DMS 273 (cell line): Measurements from ENCODE around the gene CTTNBP2NL.
A peak's percentile ranks its signal among the peaks of the same experiment; 100 is the strongest.
"Not testable (repeated sequence)": the region's sequence is repeated elsewhere in the genome, so short reads cannot be mapped to it uniquely, and the experiment has no call there.

Experiments
- DNase-seq: peaks from one replicate; lab custom pipeline; 2025; ENCODE audit not compliant: unreplicated experiment; lab: John Stamatoyannopoulos, UW

The CTTNBP2NL gene

DNA sequence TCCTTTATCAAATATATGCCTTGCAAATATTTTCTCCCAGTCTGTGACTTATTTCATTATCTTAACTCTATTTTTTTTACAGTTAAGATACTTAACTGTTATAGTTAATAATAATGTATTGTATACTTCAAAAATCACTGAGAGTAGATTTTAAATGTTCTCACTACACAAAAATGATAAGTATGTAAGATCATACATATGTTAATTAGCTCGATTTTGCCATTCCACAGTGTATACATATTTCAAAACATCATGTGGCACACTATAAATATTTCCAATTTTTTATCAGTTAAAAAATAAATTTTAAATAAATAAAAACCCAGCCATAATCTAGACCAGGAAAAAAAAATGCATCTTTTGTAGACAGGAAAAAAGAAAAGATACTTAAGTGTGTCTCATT lies 27.2 kb downstream of the CTTNBP2NL start:
- no peak for DNase-seq

DNA sequence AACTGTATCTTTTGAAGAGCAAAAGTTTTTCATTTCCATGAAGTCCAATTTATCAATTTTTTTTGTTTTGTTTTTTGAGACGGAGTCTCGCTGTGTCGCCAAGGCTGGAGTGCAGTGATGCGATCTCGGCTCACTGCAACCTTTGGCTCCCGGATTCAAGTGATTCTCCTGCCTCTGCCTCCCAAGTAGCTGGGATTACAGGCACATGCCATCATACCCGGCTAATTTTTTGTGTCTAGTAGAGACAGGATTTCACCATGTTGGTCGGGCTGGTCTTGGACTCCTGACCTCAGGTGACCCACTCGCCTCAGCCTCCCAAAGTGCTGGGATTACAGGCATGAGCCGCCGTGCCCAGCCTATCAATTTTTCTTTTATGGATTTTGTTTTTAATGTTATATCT lies 27.7 kb downstream of the CTTNBP2NL start:
- not testable (repeated sequence) for DNase-seq

DNA sequence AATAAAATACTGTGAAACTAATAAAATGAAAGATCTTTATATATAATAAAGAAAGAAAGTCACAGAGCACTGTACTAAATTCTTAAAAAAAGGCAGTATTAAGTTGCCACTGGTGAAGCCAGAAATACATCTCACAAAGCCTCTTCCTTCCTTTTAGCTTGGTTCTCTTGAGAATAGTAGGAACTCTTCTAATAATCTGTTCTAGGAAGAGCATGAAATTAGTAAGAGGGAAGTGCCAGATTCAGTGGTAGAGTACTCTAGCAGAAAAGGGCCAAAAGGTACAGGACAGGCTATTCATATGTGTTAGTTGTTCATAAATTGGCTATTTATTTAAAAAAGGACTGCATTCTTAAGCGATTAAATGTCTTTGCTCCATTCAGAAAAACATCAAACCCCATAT lies 33.7 kb downstream of the CTTNBP2NL start:
- no peak for DNase-seq

DNA sequence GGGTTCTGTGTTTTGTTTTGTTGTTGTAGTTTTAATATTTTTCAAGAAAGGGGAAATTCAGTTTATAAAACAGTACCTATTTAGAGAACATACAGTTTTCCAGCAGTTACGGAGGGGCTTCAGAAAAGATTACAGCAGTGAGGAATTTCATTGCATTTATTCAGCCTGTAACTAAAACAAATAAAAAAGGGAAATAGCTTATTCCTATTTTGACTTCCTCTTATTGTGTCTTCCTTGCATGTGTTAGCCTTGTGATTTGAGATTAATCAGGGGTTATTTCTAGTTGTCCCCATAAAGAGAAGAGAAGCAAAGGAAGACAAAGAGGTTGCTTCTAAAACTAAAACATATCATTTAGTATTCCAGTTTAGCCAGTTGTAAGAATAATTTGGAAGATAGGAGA lies 35.0 kb downstream of the CTTNBP2NL start:
- DNase-seq = no peak

DNA sequence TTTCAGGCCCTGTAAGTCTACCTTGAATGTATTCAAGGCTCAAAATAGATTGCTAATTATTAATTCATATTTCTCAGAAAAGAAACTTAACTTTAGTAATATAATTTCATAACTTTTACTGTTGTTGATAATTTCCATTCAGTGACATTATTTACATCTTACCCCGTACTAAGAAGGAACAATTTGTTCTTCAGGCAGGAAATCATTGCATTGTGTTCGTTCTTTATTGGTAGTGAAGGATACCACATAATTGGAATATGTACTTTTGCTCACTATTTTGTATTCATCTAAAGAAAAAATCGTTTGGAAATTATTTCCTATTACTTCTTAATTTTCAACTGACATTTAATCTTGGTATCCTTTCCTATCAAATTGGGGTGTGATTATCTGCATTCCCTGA lies 39.4 kb downstream of the CTTNBP2NL start:
- no peak for DNase-seq

DNA sequence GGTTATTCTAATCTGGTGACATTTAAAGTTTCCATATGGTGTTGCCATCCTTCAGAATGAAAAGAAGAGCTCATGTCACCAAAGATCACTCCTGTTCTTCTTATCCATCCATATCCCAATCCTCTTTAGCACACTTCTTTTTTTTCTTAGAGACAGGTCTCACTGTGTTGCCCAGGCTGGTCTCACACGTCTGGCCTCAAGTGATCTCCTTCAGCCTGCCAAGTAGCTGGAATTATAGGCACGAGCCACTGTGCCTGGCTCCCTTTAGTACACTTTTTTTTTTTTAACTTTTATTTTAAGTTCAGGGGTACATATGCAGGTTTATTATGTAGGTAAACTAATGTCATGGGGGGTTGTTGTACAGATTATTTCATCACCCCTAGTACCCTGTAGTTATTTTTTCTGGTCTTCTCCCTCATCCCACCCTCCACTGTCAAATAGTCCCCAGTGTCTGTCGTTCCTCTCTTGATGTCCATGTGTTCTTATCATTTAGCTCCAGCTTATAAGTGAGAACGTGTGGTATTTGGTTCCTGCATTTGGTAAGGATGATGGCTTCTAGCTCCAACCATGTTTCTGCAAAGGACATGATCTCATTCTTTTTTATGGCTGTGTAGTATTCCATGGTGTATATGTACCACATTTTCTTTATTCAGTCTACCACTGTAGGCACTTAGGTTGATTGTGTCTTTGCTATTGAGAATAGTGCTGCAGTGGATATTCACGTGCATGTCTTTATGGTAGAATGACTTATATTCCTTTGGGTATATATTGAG lies 40.6 kb downstream of the CTTNBP2NL start:
- no peak for DNase-seq

DNA sequence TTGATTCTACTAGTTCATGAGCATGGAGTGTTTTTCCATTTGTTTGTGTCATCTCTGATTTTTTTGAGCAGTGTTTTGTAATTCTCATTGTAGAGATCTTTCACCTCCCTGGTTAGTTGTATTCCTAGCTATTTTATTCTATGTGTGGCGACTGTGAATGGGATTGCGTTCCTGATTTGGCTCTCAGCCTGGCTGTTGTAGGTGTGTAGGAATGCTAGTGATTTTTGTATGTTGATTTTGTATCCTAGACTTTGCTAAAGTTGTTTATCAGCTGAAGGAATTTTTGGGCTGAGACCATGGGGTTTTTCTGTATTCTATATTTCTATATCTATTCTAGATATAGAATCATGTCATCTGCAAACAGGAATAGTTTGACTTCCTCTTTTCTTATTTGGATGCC lies 42.1 kb downstream of the CTTNBP2NL start:
- not testable (repeated sequence) for DNase-seq

DNA sequence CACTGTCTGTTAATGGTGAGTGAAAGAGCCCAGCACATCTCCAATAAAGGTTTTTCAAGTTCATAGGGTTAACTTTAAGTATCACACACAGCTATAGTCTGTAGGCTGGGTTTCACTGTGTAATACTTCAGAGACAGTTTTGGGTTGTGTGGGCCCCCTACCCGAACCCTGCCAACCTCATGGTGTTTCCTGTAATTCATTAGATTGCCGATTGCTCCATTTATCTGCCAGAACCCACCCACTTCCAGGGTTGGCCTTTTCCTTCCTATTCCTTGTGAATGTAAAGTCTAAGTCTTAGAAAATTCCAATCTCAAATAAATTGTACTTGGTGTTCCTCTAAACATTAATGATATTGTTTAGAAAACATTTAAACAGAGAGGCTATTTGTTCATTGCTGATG lies 43.6 kb downstream of the CTTNBP2NL start:
- DNase-seq = no peak

DNA sequence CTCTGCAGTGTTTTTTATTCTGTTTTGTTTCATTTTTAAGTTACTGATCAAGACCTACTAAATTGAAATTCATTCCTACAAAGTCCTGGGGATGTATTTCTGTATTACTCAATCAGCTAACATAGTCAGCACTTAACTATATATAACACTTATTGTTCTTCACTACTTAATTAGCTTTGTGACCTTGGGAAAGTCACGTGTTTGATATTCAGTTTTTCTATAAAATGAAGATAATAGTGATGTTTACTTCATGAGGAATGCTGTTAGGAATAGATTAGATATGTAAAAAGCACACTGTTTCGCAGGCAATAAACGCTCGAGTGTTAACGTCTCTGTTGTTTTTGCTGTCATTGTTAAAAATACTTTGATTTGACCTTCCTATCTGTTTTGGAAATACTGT lies 44.6 kb downstream of the CTTNBP2NL start:
- DNase-seq = no peak

DNA sequence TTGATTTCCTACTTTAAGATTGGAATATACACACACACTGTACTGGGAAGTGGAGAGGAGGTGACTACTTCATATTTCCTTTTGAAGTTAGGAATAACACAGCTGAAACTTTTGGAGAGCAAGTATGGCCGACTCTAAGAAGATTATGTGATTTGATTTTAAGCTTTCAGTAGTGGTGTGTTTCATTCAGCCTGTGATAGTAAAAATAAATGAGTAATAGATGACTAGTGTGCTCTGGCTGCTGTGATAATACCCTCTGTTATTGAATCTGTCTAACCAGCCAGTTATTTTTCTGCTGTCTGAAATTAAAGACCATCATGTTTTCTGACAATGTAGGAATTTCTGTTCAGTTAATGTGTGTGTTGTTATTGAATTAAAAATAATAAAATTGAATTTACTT lies 48.3 kb downstream of the CTTNBP2NL start:
- DNase-seq = no peak

DNA sequence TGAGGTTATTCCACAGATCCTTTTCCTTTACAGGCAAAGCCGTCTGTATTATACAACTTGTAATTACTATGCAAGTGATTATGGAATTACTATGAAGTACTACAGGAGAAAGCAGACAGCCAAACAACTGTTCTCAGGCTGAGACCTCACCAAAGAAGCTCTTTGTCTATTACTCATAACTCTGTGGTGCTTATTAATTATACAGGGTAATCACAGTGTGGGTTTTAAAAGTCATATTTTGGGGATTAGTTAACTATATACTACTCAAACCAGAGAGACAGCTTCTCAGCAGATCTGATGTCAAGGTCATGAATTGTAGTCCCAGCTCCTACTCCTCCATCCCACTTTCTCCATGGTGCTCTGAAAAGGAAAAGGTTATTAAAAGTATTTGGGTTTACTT lies 49.6 kb downstream of the CTTNBP2NL start:
- no peak for DNase-seq

DNA sequence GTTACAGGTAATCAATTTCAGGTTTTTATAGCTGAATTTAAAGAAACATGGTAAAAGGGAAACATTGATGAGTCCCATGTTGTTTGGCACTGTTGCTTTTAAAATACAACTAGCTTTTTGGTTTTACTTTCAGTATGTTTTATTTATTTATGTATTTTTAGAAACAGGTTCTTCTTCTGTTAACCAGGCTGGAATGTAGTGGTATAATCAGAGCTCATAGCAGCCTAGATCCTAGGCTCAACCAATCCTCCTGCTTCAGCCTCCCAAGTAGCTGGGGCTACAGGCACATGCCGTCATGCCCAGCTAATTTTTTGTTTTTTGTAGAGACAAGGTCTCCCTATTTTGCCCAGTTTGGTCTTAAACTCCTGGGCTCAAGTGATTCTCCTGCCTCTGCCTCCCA lies 50.4 kb downstream of the CTTNBP2NL start:
- DNase-seq = no peak

DNA sequence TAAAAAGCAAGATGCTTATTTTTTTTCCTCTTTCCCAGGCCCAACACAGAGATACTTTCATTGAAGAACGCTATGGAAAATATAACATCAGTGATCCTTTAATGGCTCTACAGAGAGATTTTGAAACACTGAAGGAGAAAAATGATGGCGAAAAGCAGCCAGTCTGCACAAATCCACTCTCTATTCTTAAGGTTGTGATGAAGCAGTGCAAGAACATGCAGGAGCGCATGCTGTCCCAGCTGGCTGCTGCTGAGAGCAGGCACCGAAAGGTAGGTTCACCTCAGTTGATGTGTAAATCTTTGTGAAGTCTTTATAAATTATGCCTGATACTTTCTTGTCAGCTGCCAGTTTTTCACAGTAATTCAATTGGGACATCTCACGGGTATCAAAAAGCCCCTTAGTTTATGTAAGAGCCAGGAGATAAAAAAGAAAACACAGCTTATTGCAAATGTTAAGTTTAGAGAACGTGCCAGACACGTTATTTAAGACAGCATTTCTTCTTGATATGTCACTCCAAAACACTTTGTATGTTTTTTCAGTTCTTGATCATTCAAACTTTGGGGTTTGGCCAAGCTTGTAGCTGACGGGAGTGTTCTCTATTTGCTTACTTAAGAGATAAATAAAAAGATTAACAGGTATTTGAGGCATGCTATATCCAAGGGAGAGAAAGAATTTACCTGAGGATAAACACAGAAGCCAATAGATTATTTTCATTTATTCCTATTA lies 53.1 kb downstream of the CTTNBP2NL start:
- no peak for DNase-seq

DNA sequence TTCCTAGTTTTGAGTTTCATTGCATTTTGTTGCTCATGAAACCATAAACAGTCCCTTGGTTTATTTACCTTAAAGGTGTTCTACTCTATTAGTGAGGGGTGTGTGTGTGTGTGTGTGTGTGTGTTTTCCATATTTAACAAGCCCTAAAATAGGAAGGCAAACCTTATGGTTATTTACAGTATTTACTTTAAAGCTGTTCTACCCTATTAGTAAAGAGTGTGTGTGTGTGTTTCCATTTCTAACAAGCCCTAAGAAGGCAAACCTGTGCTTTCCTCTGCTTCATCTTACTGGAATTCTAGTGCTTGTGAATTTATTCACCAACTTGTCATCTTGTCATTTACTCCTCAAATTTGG lies 53.6 kb downstream of the CTTNBP2NL start:
- no peak for DNase-seq

DNA sequence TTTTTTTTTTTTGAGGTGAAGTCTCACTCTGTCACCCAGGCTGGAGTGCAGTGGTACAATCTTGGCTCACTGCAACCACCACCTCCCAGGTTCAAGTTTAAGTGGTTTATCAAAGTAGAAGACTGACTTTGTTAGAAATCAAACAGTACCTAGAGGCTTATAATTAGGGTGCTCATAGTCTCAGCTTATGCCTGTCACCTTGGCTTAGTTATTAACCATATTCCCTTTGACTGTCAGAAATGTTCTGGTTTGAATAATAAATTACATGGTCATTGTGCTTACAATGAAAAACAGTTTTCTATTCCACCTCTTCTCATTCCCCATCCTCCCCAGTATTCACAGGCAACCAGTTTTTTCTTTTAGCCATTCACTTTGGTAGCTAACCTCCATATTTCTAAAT lies 54.8 kb downstream of the CTTNBP2NL start:
- no peak for DNase-seq

DNA sequence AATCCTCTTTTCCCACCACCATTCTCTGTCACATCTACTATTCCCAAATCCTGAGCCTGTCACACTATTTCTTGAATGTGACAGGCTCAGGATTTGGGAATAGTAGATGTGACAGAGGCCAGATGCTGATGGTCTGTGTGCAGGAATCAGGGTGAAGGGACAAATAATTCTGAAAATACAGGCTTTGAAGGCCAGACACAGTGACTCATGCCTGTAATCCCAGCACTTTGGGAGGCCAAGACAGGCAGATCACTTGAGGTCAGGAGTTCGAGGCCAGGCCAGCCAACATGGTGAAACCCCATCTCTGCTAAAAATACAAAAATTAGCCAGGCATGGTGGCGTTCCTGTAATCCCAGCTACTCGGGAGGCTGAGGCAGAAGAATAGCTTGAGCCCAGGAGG lies 55.3 kb downstream of the CTTNBP2NL start:
- DNase-seq = not testable (repeated sequence)

DNA sequence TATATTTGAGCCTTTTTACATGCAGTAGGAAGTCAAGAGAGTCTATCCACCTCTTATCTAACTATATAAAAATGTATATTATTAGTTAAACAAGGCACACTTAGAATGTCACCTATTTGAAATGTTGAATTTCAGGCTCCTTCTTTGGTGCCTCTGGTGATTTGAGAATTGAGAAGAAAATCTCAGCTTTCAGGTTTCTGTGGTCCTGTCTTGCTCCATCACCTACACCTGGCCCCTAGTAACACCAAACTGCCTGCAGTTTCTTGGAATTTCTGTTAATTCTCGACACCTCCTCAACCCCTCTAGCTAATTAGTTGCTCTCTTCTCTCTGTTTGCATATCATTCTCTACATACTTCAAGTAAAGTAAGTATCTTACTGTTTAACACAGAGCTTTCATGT lies 57.9 kb downstream of the CTTNBP2NL start:
- no peak for DNase-seq

DNA sequence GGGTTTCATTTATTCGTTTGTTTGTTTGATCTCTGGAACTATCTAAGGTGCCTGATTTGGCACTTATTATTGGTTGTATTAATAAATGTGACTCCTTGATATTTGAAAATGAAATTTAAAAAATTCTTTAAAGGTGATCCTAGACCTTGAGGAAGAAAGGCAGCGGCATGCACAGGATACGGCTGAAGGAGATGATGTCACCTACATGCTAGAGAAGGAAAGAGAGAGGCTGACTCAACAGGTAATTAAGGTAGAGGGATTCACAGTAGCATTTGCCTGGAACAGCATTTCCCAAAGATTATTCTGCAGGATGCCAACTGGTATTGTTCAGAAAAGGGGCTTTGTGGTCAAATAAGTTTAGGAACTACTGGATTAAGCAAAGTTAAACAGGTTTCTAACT lies 58.3 kb downstream of the CTTNBP2NL start:
- DNase-seq = no peak

DNA sequence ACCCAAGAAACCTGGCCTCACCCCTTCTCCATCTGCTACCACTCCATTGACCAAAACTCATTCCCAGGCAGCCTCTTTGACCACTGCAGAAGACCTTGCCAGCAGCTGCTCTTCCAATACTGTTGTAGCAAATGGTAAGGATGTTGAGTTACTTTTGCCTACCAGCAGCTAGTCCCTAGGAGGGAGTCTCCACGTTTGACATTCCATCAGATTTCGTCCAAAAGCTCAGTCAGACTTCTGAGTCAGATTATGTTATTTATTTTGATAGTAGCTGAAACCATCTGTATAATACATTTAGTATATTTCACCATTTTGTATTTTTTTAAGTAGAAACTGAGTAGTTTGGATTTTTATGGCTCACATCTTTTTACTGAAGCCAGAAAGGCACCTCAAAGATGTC lies 61.2 kb downstream of the CTTNBP2NL start:
- no peak for DNase-seq

DNA sequence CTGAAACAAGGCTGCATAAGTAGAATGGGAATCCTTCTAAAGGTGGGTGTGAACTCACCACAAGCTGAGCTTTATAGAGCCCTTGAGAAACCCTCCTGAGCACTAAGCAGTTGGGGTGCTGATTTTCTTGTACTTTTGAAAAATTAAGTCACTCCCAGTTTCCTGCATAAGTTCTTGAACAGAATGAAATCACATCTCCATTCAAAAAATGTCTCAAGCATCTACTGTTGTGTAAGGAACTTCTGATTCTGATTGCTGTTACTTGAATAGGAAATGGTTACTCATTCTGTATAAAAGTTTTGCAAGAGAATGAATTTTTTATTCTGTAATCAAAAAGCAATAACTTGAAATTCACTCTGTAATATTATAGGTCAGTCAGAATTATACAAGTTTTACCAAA lies 61.9 kb downstream of the CTTNBP2NL start:
- DNase-seq = no peak

DNA sequence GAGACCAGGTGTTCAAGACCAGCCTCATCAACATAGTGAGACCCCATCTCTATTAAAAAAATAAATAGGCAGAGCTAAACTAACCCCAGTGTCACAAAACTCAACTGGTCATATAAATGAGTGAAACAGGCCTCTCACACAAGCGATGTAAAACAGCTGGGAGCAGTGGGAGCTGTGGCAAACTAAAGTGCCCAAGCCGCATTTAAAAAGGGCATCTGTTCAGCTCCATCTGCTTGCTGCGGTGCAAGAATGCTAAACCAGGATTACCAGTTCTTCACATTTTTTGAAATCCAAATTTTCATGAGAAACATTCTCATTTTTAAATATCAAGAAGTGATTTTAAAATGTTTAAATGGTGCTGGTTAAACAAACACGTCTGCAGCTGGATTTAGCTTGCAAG lies 62.7 kb downstream of the CTTNBP2NL start:
- peak; percentile 68 for DNase-seq

DNA sequence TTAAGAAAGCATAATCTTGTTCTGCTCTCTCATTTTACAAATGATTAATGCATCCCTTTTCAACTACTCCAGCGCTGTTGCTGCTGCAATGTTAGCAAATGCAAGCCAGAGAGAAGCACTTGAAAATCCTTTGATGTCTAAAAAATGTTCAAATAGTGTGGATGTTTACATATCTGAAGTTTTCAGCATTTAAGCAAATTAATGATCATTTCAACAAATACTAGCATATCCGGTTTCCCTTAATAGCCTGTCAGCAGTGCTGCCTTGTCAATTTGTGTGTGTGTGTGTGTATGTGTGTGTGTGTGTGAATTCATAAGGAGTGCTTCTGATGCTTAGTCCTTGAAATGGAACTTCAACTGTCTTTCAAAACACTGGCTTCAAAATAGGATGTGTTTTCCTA lies 64.6 kb downstream of the CTTNBP2NL start:
- no peak for DNase-seq
